Activated naive CD4-positive, alpha-beta T cell treated with anti-CD3 and anti-CD28 coated beads, Interleukin-2, amount 10 ng/mL, durations not matched to agents 7 days and 5 days (primary cell): ENCODE measurements around the gene PCDH1.
"Not testable (repeated sequence)": the region's sequence is repeated elsewhere in the genome, so short reads cannot be mapped to it uniquely, and the experiment has no call there.

Experiments used
- CTCF ChIA-PET: fragments of 350-600 bp; sonication (Branson Sonifier 250); formaldehyde crosslinking; loops from one replicate; lab custom pipeline; 2021; ENCODE audit warnings: antibody characterized with exemption; lab: Charles Lee
- DNase-seq: peaks from one replicate; pipeline ENCODE4 v3.0.0-alpha.2; 2020
- H3K27ac Mint-ChIP-seq: one replicate; pipeline ENCODE4 v1.8.0; 2021; ENCODE audit warnings: mild to moderate bottlenecking, moderate library complexity, mixed read lengths
- H3K27me3 Mint-ChIP-seq: one replicate; pipeline ENCODE4 v1.8.0; 2021; ENCODE audit warnings: mild to moderate bottlenecking, mixed read lengths
- H3K36me3 Mint-ChIP-seq: one replicate; pipeline ENCODE4 v1.8.0; 2021; ENCODE audit warnings: mixed read lengths
- H3K4me1 Mint-ChIP-seq: one replicate; pipeline ENCODE4 v1.8.0; 2021; ENCODE audit warnings: mixed read lengths
- H3K4me3 Mint-ChIP-seq: one replicate; pipeline ENCODE4 v1.8.0; 2021; ENCODE audit warnings: mild to moderate bottlenecking, moderate library complexity, mixed read lengths
- H3K9me3 Mint-ChIP-seq: one replicate; pipeline ENCODE4 v1.8.0; 2021; ENCODE audit warnings: mixed read lengths

Gene PCDH1

GRCh38 chr5:141878186-141878710 lies at the start of gene PCDH1:
Gene PCDH1, minus strand, starts transcription at chr5:141878410. Its CDS starts 148 bp downstream, at chr5:141878262.
- H3K4me3 Mint-ChIP-seq, result peak within 1 kb of the TSS; percentile 48
- DNase-seq, result no peak
- CTCF ChIA-PET, result interaction anchor here (0.7 to 7.7 kb wide), 25 partner anchors 9 to 213 kb away, joined by 3 to 157 read pairs (median 7); partner anchors contain the start of genes DELE1 and PCDH12
- H3K4me1 Mint-ChIP-seq, result peaks cover 22% of the 10 kb centered on the region
- H3K27me3 Mint-ChIP-seq, result peaks cover 99% of the 10 kb centered on the region
- no peaks in the 10 kb centered on the region for H3K36me3 Mint-ChIP-seq
- H3K9me3 Mint-ChIP-seq, result no peaks in the 10 kb centered on the region
- no peak within 1 kb of the TSS for H3K27ac Mint-ChIP-seq

GRCh38 chr5:141926434-141926833 lies 48.2 kb upstream of the PCDH1 start:
- no peak for DNase-seq
- peaks cover 55% of the 10 kb centered on the region for H3K36me3 Mint-ChIP-seq
- no peaks in the 10 kb centered on the region for H3K27me3 Mint-ChIP-seq
- no peak overlapping the region for H3K27ac Mint-ChIP-seq
- CTCF ChIA-PET, result interaction anchor here (1.0 kb wide), 1 partner anchor 35 kb away, joined by 3 read pairs; no protein-coding TSS in a partner anchor
- peaks cover 44% of the 10 kb centered on the region for H3K4me1 Mint-ChIP-seq
- H3K4me3 Mint-ChIP-seq, result no peak overlapping the region
- no peaks in the 10 kb centered on the region for H3K9me3 Mint-ChIP-seq

- Mint-ChIP-seq H3K9me3 (no peaks in the 10 kb centered on the region), H3K27ac (peak within 1 kb of the TSS; percentile 90), H3K27me3 (no peaks in the 10 kb centered on the region), H3K4me1 (peaks cover 44% of the 10 kb centered on the region), H3K36me3 (peaks cover 34% of the 10 kb centered on the region), H3K4me3 (peak within 1 kb of the TSS; percentile 89)
- CTCF ChIA-PET, result interaction anchor here (0.9 to 2.6 kb wide), 8 partner anchors 17 to 231 kb away, joined by 3 to 15 read pairs (median 5); partner anchors contain the start of genes PCDH1, PCDH12 and RNF14
- peak; percentile 96 for DNase-seq
Measured at GRCh38 chr5:141923448-141924313, 45.5 kb upstream of the PCDH1 start, which contains the start of gene DELE1. Gene DELE1, plus strand, starts transcription at chr5:141923871. Its CDS starts 71 bp downstream, at chr5:141923942.

- not testable (repeated sequence) for DNase-seq, H3K27me3 Mint-ChIP-seq
- CTCF ChIA-PET, result interaction anchor here (0.9 to 2.6 kb wide), 8 partner anchors 18 to 231 kb away, joined by 3 to 15 read pairs (median 5); partner anchors contain the start of genes PCDH1, PCDH12 and RNF14
Measured at GRCh38 chr5:141922827-141923447, 44.7 kb upstream of the PCDH1 start.

GRCh38 chr5:141920771-141921170 lies 42.6 kb upstream of the PCDH1 start:
- CTCF ChIA-PET, result no interaction called here
- Mint-ChIP-seq H3K27me3 (peaks cover 19% of the 10 kb centered on the region), H3K36me3 (peaks cover 11% of the 10 kb centered on the region), H3K4me3 (no peak overlapping the region), H3K9me3 (no peaks in the 10 kb centered on the region), H3K4me1 (peaks cover 24% of the 10 kb centered on the region), H3K27ac (no peak overlapping the region)
- no peak for DNase-seq

More at GRCh38 chr5:141922827-141923447, 44.7 kb upstream of the PCDH1 start:
- Mint-ChIP-seq H3K4me1 (peaks cover 39% of the 10 kb centered on the region), H3K36me3 (peaks cover 26% of the 10 kb centered on the region), H3K4me3 (peak overlapping the region; percentile 89), H3K27ac (peak overlapping the region; percentile 90)
- H3K9me3 Mint-ChIP-seq, result not testable (repeated sequence)

- Mint-ChIP-seq H3K4me1 (peaks cover 24% of the 10 kb centered on the region), H3K9me3 (no peaks in the 10 kb centered on the region)
Measured at GRCh38 chr5:141919218-141920119, 41.3 kb upstream of the PCDH1 start.

GRCh38 chr5:141917760-141918159 lies 39.5 kb upstream of the PCDH1 start:
- Mint-ChIP-seq H3K9me3 (no peaks in the 10 kb centered on the region), H3K4me3 (no peak overlapping the region), H3K27ac (no peak overlapping the region), H3K4me1 (peaks cover 18% of the 10 kb centered on the region), H3K27me3 (peaks cover 48% of the 10 kb centered on the region), H3K36me3 (no peaks in the 10 kb centered on the region)
- CTCF ChIA-PET, result interaction anchor here (0.6 to 1.2 kb wide), 2 partner anchors 39 to 43 kb away, joined by 3 to 4 read pairs; partner anchors contain the start of gene PCDH1
- no peak for DNase-seq

More at GRCh38 chr5:141919218-141920119, 41.3 kb upstream of the PCDH1 start:
- no peak for DNase-seq
- Mint-ChIP-seq H3K4me3 (no peak overlapping the region), H3K27me3 (peaks cover 31% of the 10 kb centered on the region), H3K36me3 (peaks cover 5% of the 10 kb centered on the region), H3K27ac (no peak overlapping the region)
- CTCF ChIA-PET, result interaction anchor here (1.0 kb wide), 1 partner anchor 30 kb away, joined by 3 read pairs; no protein-coding TSS in a partner anchor

GRCh38 chr5:141916522-141916921 lies 38.3 kb upstream of the PCDH1 start:
- no peak overlapping the region for H3K27ac Mint-ChIP-seq
- no peaks in the 10 kb centered on the region for H3K9me3 Mint-ChIP-seq
- peaks cover 59% of the 10 kb centered on the region for H3K27me3 Mint-ChIP-seq
- H3K36me3 Mint-ChIP-seq, result no peaks in the 10 kb centered on the region
- H3K4me3 Mint-ChIP-seq, result no peak overlapping the region
- DNase-seq, result no peak
- peaks cover 14% of the 10 kb centered on the region for H3K4me1 Mint-ChIP-seq
- CTCF ChIA-PET, result interaction anchor here (1.1 to 2.3 kb wide), 8 partner anchors 10 to 251 kb away, joined by 3 to 7 read pairs (median 4); partner anchors contain the start of genes PCDH1 and RNF14

- Mint-ChIP-seq H3K4me1 (peaks cover 14% of the 10 kb centered on the region), H3K9me3 (no peaks in the 10 kb centered on the region), H3K27ac (no peak overlapping the region), H3K27me3 (peaks cover 60% of the 10 kb centered on the region), H3K36me3 (no peaks in the 10 kb centered on the region), H3K4me3 (no peak overlapping the region)
- DNase-seq, result no peak
- CTCF ChIA-PET, result interaction anchor here (1.0 to 2.3 kb wide), 9 partner anchors 9 to 251 kb away, joined by 3 to 14 read pairs (median 5); partner anchors contain the start of gene RNF14
Measured at GRCh38 chr5:141915881-141916336, 37.7 kb upstream of the PCDH1 start.

GRCh38 chr5:141914797-141915196 lies 36.6 kb upstream of the PCDH1 start:
- CTCF ChIA-PET, result interaction anchor here (1.6 to 2.2 kb wide), 2 partner anchors 36 to 46 kb away, joined by 5 to 14 read pairs; no protein-coding TSS in a partner anchor
- no peaks in the 10 kb centered on the region for H3K9me3 Mint-ChIP-seq
- H3K4me3 Mint-ChIP-seq, result no peak overlapping the region
- H3K4me1 Mint-ChIP-seq, result peaks cover 14% of the 10 kb centered on the region
- H3K27me3 Mint-ChIP-seq, result peaks cover 66% of the 10 kb centered on the region
- no peak overlapping the region for H3K27ac Mint-ChIP-seq
- no peak for DNase-seq
- no peaks in the 10 kb centered on the region for H3K36me3 Mint-ChIP-seq

- H3K4me3 Mint-ChIP-seq, result no peak overlapping the region
- CTCF ChIA-PET, result interaction anchor here (1.6 to 2.2 kb wide), 2 partner anchors 35 to 46 kb away, joined by 5 to 14 read pairs; no protein-coding TSS in a partner anchor
Measured at GRCh38 chr5:141914199-141914743, 36.1 kb upstream of the PCDH1 start.

GRCh38 chr5:141913560-141914198 lies 35.5 kb upstream of the PCDH1 start:
- DNase-seq, result no peak
- H3K9me3 Mint-ChIP-seq, result no peaks in the 10 kb centered on the region
- peaks cover 14% of the 10 kb centered on the region for H3K4me1 Mint-ChIP-seq
- no peak overlapping the region for H3K27ac Mint-ChIP-seq
- CTCF ChIA-PET, result interaction anchor here (1.6 to 2.2 kb wide), 2 partner anchors 35 to 47 kb away, joined by 5 to 14 read pairs; no protein-coding TSS in a partner anchor
- H3K27me3 Mint-ChIP-seq, result peaks cover 72% of the 10 kb centered on the region
- no peaks in the 10 kb centered on the region for H3K36me3 Mint-ChIP-seq
- H3K4me3 Mint-ChIP-seq, result peak overlapping the region; percentile 14

More at GRCh38 chr5:141914199-141914743, 36.1 kb upstream of the PCDH1 start:
- H3K4me1 Mint-ChIP-seq, result peaks cover 14% of the 10 kb centered on the region
- H3K27me3 Mint-ChIP-seq, result peaks cover 71% of the 10 kb centered on the region
- H3K36me3 Mint-ChIP-seq, result no peaks in the 10 kb centered on the region
- no peak overlapping the region for H3K27ac Mint-ChIP-seq
- DNase-seq, result peak; percentile 27
- H3K9me3 Mint-ChIP-seq, result no peaks in the 10 kb centered on the region
